ENCODE data around the gene KIF11.
A peak's percentile ranks its signal among the peaks of the same experiment; 100 is the strongest.
"Not testable (repeated sequence)": the region's sequence is repeated elsewhere in the genome, so short reads cannot be mapped to it uniquely, and the experiment has no call there.

Gene KIF11

DNA sequence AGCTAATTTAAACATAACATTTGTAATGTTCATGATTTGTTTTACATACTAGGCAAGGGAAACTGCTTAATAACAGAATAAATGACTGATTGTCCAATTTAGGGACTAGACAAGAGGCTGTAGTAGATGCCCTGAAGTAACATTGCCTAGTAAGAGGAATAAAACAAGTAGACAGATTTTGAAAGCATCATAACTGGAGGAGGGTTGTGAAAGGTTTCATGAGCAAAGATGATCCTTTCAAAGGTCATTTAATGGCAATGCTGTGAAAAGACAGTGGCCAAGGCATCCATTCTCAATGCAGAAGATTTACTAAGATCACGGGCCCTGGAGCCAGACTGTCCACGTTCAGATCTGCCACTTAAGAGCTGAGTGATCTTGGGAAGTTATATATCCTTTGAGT is 52.0 kb downstream of the KIF11 start:
- no peak overlapping the region for H3K4me3 ChIP-seq (ENCODE audit: control insufficient read depth in 1 of 7, extremely low read depth in 1 of 7, insufficient read depth in 4 of 7, low read depth in 2 of 7, low read length in 6 of 7)
- H3K27me3 ChIP-seq (replicated peaks in 2 of 5; ENCODE audit: control insufficient read depth in 4 of 5, insufficient read depth in 5 of 5, low read length in 4 of 5): no peaks in the 10 kb centered on the region
- DNase-seq: no peak
- no peak overlapping the region for H3K27ac ChIP-seq (ENCODE audit: insufficient read depth in 1 of 2, low read depth in 1 of 2, low read length in 2 of 2, poor library complexity in 1 of 2, severe bottlenecking in 2 of 2)
- H3K36me3 ChIP-seq (ENCODE audit: control insufficient read depth in 4 of 4, insufficient read depth in 4 of 4, low read length in 3 of 4): peaks cover 15 to 57% (median 31%) of the 10 kb centered on the region in 4 experiments
- peaks cover 0 to 7% (median 0%) of the 10 kb centered on the region in 5 experiments for H3K9me3 ChIP-seq (ENCODE audit: control extremely low read depth in 1 of 5, control insufficient read depth in 4 of 5, insufficient read depth in 2 of 5, low read depth in 1 of 5, low read length in 4 of 5)
- ChIA-PET POLR2A (no interaction called here), CTCF (interaction anchor here (1.0 to 1.6 kb wide), 8 partner anchors 10 to 236 kb away, joined by 3 to 5 read pairs (median 3); no protein-coding TSS in a partner anchor)
- WGBS (ENCODE audit: insufficient coverage): no CpG with 5 or more reads among the region's 2 CpGs
- H3K4me1 ChIP-seq (ENCODE audit: control extremely low read depth in 1 of 4, control insufficient read depth in 4 of 4, insufficient read depth in 4 of 4, low read length in 3 of 4): no peaks in the 10 kb centered on the region

DNA sequence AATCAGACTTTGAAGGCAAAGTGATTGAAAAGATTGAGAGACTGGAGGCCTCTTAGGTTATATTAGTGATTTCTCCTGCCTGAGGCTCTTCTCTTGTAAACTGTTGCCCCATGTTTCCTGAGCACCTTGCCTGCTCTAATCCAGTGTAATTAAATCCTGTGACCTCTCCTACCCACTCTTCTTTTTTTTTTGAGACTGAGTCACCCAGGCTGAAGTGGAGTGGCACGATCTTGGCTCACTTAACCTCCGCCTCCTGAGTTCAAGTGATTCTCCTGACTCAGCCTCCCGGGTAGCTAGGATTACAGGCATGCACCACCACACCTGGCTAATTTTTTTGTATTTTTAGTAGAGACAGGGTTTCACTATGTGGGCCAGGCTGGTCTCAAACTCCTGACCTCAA is 57.9 kb downstream of the KIF11 start:
- H3K36me3 ChIP-seq (ENCODE audit: control insufficient read depth in 4 of 4, insufficient read depth in 4 of 4, low read length in 3 of 4): peaks cover 11 to 83% (median 28%) of the 10 kb centered on the region in 4 experiments
- WGBS (ENCODE audit: insufficient coverage): 100% methylated on average over 2 of the region's 3 CpGs
- POLR2A ChIA-PET; H3K9me3 ChIP-seq (ENCODE audit: control extremely low read depth in 1 of 5, control insufficient read depth in 4 of 5, insufficient read depth in 2 of 5, low read depth in 1 of 5, low read length in 4 of 5); DNase-seq; CTCF ChIA-PET; H3K27ac ChIP-seq (ENCODE audit: insufficient read depth in 1 of 2, low read depth in 1 of 2, low read length in 2 of 2, poor library complexity in 1 of 2, severe bottlenecking in 2 of 2); H3K4me1 ChIP-seq (ENCODE audit: control extremely low read depth in 1 of 4, control insufficient read depth in 4 of 4, insufficient read depth in 4 of 4, low read length in 3 of 4); H3K27me3 ChIP-seq (replicated peaks in 2 of 5; ENCODE audit: control insufficient read depth in 4 of 5, insufficient read depth in 5 of 5, low read length in 4 of 5); H3K4me3 ChIP-seq (ENCODE audit: control insufficient read depth in 1 of 7, extremely low read depth in 1 of 7, insufficient read depth in 4 of 7, low read depth in 2 of 7, low read length in 6 of 7): not testable (repeated sequence)

DNA sequence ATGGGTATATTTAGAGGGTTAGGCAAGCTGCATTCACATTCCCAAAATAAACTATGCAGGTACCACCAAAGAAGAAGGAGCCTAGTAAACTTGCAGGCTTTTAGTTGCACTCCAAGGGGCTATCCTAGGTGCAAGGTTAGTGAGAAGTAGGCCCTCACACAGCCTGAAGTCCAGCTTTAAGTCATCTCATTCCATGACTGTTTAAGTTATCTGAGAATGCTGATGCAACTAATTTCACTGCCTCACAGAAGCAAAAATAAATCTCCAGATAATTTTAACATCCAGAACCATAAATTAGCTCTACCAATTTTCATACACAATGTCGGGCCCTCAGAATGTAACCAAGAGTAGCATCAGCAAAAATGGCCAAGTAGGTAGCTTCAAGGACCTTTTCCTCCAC is 62.5 kb downstream of the KIF11 start:
- no peak for DNase-seq
- POLR2A ChIA-PET: no interaction called here
- Histone ChIP-seq H3K4me3 (ENCODE audit: control insufficient read depth in 1 of 7, extremely low read depth in 1 of 7, insufficient read depth in 4 of 7, low read depth in 2 of 7, low read length in 6 of 7) (no peak overlapping the region), H3K27me3 (replicated peaks in 2 of 5; ENCODE audit: control insufficient read depth in 4 of 5, insufficient read depth in 5 of 5, low read length in 4 of 5) (no peaks in the 10 kb centered on the region), H3K27ac (ENCODE audit: insufficient read depth in 1 of 2, low read depth in 1 of 2, low read length in 2 of 2, poor library complexity in 1 of 2, severe bottlenecking in 2 of 2) (no peak overlapping the region), H3K4me1 (ENCODE audit: control extremely low read depth in 1 of 4, control insufficient read depth in 4 of 4, insufficient read depth in 4 of 4, low read length in 3 of 4) (no peaks in the 10 kb centered on the region), H3K36me3 (ENCODE audit: control insufficient read depth in 4 of 4, insufficient read depth in 4 of 4, low read length in 3 of 4) (peaks cover 0 to 45% (median 7%) of the 10 kb centered on the region in 4 experiments), H3K9me3 (ENCODE audit: control extremely low read depth in 1 of 5, control insufficient read depth in 4 of 5, insufficient read depth in 2 of 5, low read depth in 1 of 5, low read length in 4 of 5) (peaks cover 0 to 2% (median 0%) of the 10 kb centered on the region in 5 experiments)
- 100% methylated on average over 1 of the region's 1 CpG for WGBS (ENCODE audit: insufficient coverage)
- CTCF ChIA-PET: interaction anchor here (1.3 to 1.7 kb wide), 2 partner anchors 10 to 224 kb away, joined by 3 to 5 read pairs; no protein-coding TSS in a partner anchor

DNA sequence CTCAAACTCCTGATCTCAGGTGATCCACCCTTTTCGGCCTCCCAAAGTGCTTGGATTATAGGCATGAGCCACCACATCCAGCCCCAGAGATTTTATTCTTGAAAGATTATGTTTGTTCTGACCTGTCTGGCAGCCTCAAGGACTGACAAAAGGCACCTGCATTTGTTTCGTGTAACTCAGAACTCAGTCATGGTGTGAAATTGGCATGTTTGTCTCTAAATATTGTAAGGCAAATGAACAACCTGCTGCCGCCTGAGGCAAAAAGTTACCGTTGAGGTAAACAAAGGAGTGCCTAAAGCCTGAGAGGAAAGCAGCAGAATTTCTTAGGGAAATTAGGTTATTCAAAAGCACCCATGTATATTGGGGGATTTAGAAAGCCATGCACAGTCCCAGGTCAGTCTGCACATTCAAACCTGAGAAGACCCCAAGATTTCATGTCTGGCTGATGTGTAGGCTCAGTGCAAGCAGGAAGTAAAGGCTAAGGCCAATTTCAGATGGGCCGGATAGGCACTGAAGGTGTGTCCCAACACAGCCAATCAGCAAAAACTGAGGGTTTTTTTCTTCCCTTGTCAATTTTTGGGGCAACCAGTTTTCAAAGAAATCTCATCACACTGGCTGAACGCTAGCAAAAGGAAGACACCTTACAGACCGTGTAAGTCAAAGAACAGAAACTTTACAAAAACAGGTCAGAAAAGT is 63.5 kb downstream of the KIF11 start:
- POLR2A ChIA-PET: no interaction called here
- H3K27ac ChIP-seq (ENCODE audit: insufficient read depth in 1 of 2, low read depth in 1 of 2, low read length in 2 of 2, poor library complexity in 1 of 2, severe bottlenecking in 2 of 2): no peak overlapping the region
- H3K4me3 ChIP-seq (ENCODE audit: control insufficient read depth in 1 of 7, extremely low read depth in 1 of 7, insufficient read depth in 4 of 7, low read depth in 2 of 7, low read length in 6 of 7): no peak overlapping the region
- CTCF ChIA-PET: no interaction called here
- H3K36me3 ChIP-seq (ENCODE audit: control insufficient read depth in 4 of 4, insufficient read depth in 4 of 4, low read length in 3 of 4): peaks cover 0 to 39% (median 5%) of the 10 kb centered on the region in 4 experiments
- no peak for DNase-seq
- H3K9me3 ChIP-seq (ENCODE audit: control extremely low read depth in 1 of 5, control insufficient read depth in 4 of 5, insufficient read depth in 2 of 5, low read depth in 1 of 5, low read length in 4 of 5): peaks cover 0 to 4% (median 2%) of the 10 kb centered on the region in 5 experiments
- no peaks in the 10 kb centered on the region for H3K27me3 ChIP-seq (replicated peaks in 2 of 5; ENCODE audit: control insufficient read depth in 4 of 5, insufficient read depth in 5 of 5, low read length in 4 of 5)
- H3K4me1 ChIP-seq (ENCODE audit: control extremely low read depth in 1 of 4, control insufficient read depth in 4 of 4, insufficient read depth in 4 of 4, low read length in 3 of 4): no peaks in the 10 kb centered on the region
- 100% methylated on average over 5 of the region's 7 CpGs for WGBS (ENCODE audit: insufficient coverage)

DNA sequence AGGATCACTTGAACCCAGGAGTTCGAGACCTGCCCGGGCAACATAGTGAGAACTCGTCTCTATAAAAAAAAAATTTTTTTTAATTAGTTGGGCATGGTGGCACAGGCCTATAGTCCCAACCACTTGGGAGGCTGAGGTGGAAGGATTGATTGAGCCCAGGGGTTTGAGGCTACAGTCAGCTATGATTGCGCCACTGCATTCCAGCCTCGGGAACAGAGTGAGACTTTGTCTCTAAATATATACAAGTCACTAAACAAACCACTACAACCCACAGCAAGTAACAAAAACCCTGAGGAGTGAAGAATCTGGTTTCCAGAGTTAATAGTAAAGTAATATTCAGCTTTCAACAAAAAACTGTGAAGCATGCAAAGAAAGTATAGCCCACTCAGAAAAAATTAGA is 64.1 kb downstream of the KIF11 start:
- Histone ChIP-seq H3K4me3 (ENCODE audit: control insufficient read depth in 1 of 7, extremely low read depth in 1 of 7, insufficient read depth in 4 of 7, low read depth in 2 of 7, low read length in 6 of 7) (no peak overlapping the region), H3K9me3 (ENCODE audit: control extremely low read depth in 1 of 5, control insufficient read depth in 4 of 5, insufficient read depth in 2 of 5, low read depth in 1 of 5, low read length in 4 of 5) (peaks cover 0 to 7% (median 4%) of the 10 kb centered on the region in 5 experiments), H3K4me1 (ENCODE audit: control extremely low read depth in 1 of 4, control insufficient read depth in 4 of 4, insufficient read depth in 4 of 4, low read length in 3 of 4) (no peaks in the 10 kb centered on the region), H3K27me3 (replicated peaks in 2 of 5; ENCODE audit: control insufficient read depth in 4 of 5, insufficient read depth in 5 of 5, low read length in 4 of 5) (no peaks in the 10 kb centered on the region), H3K36me3 (ENCODE audit: control insufficient read depth in 4 of 4, insufficient read depth in 4 of 4, low read length in 3 of 4) (peaks cover 0 to 34% (median 5%) of the 10 kb centered on the region in 4 experiments), H3K27ac (ENCODE audit: insufficient read depth in 1 of 2, low read depth in 1 of 2, low read length in 2 of 2, poor library complexity in 1 of 2, severe bottlenecking in 2 of 2) (no peak overlapping the region)
- no peak for DNase-seq
- ChIA-PET POLR2A (no interaction called here), CTCF (no interaction called here)
- 100% methylated on average over 2 of the region's 5 CpGs for WGBS (ENCODE audit: insufficient coverage)

DNA sequence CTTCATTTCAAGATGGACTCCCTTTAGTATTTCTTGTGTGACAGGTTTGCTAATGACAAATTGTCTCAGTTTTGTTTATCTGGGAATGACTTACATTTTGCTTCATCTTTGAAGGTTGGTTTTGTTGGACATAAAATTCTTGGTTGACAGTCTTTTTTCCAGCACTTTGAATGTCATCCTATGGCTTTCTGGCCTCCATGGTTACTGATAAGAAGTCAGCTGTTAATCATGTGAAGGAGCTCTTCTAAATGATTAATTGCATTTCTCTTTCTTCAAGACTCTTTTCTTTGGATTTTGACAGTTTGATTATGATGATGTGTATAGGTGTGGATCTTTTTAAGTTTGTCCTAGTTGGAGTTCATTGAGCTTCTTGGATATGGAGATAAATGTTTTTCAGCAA is 69.9 kb downstream of the KIF11 start:
- CTCF ChIA-PET: no interaction called here
- POLR2A ChIA-PET: no interaction called here

DNA sequence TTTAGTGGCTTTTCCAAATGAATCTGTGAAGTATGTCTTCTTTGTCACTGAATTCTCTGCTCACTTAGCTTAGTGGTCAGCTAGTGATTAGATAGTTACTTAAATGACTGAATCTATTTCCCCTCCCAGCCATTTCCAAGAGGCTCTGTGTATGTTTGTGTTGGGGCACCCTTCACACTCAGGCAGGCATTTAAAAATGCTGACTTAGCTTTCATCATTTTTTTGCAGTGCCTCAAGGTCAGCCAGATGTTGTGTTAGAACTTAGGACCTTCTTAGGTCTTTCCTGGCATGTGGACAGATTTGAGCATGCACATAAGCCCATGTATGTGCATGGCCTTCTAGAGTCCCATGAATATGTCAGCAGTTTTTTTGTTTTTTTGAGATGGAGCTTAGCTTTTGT is 71.4 kb downstream of the KIF11 start:
- Histone ChIP-seq H3K4me3 (ENCODE audit: control insufficient read depth in 1 of 7, extremely low read depth in 1 of 7, insufficient read depth in 4 of 7, low read depth in 2 of 7, low read length in 6 of 7) (no peak overlapping the region), H3K36me3 (ENCODE audit: control insufficient read depth in 4 of 4, insufficient read depth in 4 of 4, low read length in 3 of 4) (peaks cover 0 to 4% (median 0%) of the 10 kb centered on the region in 4 experiments), H3K27me3 (replicated peaks in 2 of 5; ENCODE audit: control insufficient read depth in 4 of 5, insufficient read depth in 5 of 5, low read length in 4 of 5) (no peaks in the 10 kb centered on the region), H3K27ac (ENCODE audit: insufficient read depth in 1 of 2, low read depth in 1 of 2, low read length in 2 of 2, poor library complexity in 1 of 2, severe bottlenecking in 2 of 2) (no peak overlapping the region), H3K4me1 (ENCODE audit: control extremely low read depth in 1 of 4, control insufficient read depth in 4 of 4, insufficient read depth in 4 of 4, low read length in 3 of 4) (no peaks in the 10 kb centered on the region), H3K9me3 (ENCODE audit: control extremely low read depth in 1 of 5, control insufficient read depth in 4 of 5, insufficient read depth in 2 of 5, low read depth in 1 of 5, low read length in 4 of 5) (peaks cover 8 to 52% (median 13%) of the 10 kb centered on the region in 5 experiments)
- CTCF ChIA-PET: no interaction called here
- POLR2A ChIA-PET: no interaction called here
- no peak for DNase-seq

More for the DNA sequence above, 69.9 kb downstream of the KIF11 start:
- Histone ChIP-seq H3K4me3 (ENCODE audit: control insufficient read depth in 1 of 7, extremely low read depth in 1 of 7, insufficient read depth in 4 of 7, low read depth in 2 of 7, low read length in 6 of 7) (no peak overlapping the region), H3K36me3 (ENCODE audit: control insufficient read depth in 4 of 4, insufficient read depth in 4 of 4, low read length in 3 of 4) (peaks cover 0 to 4% (median 0%) of the 10 kb centered on the region in 4 experiments), H3K9me3 (ENCODE audit: control extremely low read depth in 1 of 5, control insufficient read depth in 4 of 5, insufficient read depth in 2 of 5, low read depth in 1 of 5, low read length in 4 of 5) (peaks cover 8 to 48% (median 12%) of the 10 kb centered on the region in 5 experiments), H3K27ac (ENCODE audit: insufficient read depth in 1 of 2, low read depth in 1 of 2, low read length in 2 of 2, poor library complexity in 1 of 2, severe bottlenecking in 2 of 2) (no peak overlapping the region), H3K4me1 (ENCODE audit: control extremely low read depth in 1 of 4, control insufficient read depth in 4 of 4, insufficient read depth in 4 of 4, low read length in 3 of 4) (no peaks in the 10 kb centered on the region), H3K27me3 (replicated peaks in 2 of 5; ENCODE audit: control insufficient read depth in 4 of 5, insufficient read depth in 5 of 5, low read length in 4 of 5) (no peaks in the 10 kb centered on the region)
- DNase-seq: peak; percentile 38 to 75 (median 68)
